ENCODE measurements around the gene LMX1A.

The LMX1A gene

GRCh38 chr1:165355977-165356811 is at the start of gene LMX1A:
Gene LMX1A, minus strand, starts transcription at chr1:165356715. Its CDS starts 1,156 bp downstream, at chr1:165355559.
- DNase-seq (ENCODE audit: low read depth): no peak

GRCh38 chr1:165403835-165404482 is 47.4 kb upstream of the LMX1A start:
- no peak for DNase-seq (ENCODE audit: low read depth)

- no peak for DNase-seq (ENCODE audit: low read depth)
These were observed 46.1 kb upstream of the LMX1A start for GRCh38 chr1:165402517-165403111.

GRCh38 chr1:165397944-165398343 is 41.4 kb upstream of the LMX1A start:
- DNase-seq (ENCODE audit: low read depth): peak; percentile 20

- DNase-seq (ENCODE audit: low read depth): no peak
These were observed 39.4 kb upstream of the LMX1A start for GRCh38 chr1:165395901-165396300.

GRCh38 chr1:165395478-165395877 is 39.0 kb upstream of the LMX1A start:
- DNase-seq (ENCODE audit: low read depth): no peak

- peak; percentile 86 for DNase-seq (ENCODE audit: low read depth)
These were observed 36.4 kb upstream of the LMX1A start for GRCh38 chr1:165392634-165393571.

- DNase-seq (ENCODE audit: low read depth): no peak
These were observed 33.1 kb upstream of the LMX1A start for GRCh38 chr1:165389609-165390008.

GRCh38 chr1:165387961-165388360 is 31.4 kb upstream of the LMX1A start:
- no peak for DNase-seq (ENCODE audit: low read depth)

- no peak for DNase-seq (ENCODE audit: low read depth)
These were observed 31.0 kb upstream of the LMX1A start for GRCh38 chr1:165387505-165387904.

GRCh38 chr1:165383599-165384405 is 27.3 kb upstream of the LMX1A start:
- no peak for DNase-seq (ENCODE audit: low read depth)

GRCh38 chr1:165383067-165383466 is 26.6 kb upstream of the LMX1A start:
- DNase-seq (ENCODE audit: low read depth): no peak

GRCh38 chr1:165381745-165382505 is 25.4 kb upstream of the LMX1A start:
- DNase-seq (ENCODE audit: low read depth): peak; percentile 7

- no peak for DNase-seq (ENCODE audit: low read depth)
These were observed 20.3 kb upstream of the LMX1A start for GRCh38 chr1:165376811-165377311.

- DNase-seq (ENCODE audit: low read depth): peak; percentile 29
These were observed 19.7 kb upstream of the LMX1A start for GRCh38 chr1:165376041-165376810.

GRCh38 chr1:165375623-165376022 is 19.1 kb upstream of the LMX1A start:
- DNase-seq (ENCODE audit: low read depth): no peak

- DNase-seq (ENCODE audit: low read depth): no peak
These were observed 15.2 kb upstream of the LMX1A start for GRCh38 chr1:165371588-165372225.

- peak; percentile 10 for DNase-seq (ENCODE audit: low read depth)
These were observed 12.8 kb upstream of the LMX1A start for GRCh38 chr1:165369255-165369848.

Data from amniotic epithelial cell (primary cell).